LNCAP (cell line): ENCODE data around the gene PRR36.

Source experiments
- TF ChIP-seq, protein P1 (sequence below): fragments of 450-650 bp; IDR thresholded peaks from 2 replicates; pipeline ENCODE4 v1.5.1; 2017; ENCODE audit warnings: mild to moderate bottlenecking

The PRR36 gene

DNA sequence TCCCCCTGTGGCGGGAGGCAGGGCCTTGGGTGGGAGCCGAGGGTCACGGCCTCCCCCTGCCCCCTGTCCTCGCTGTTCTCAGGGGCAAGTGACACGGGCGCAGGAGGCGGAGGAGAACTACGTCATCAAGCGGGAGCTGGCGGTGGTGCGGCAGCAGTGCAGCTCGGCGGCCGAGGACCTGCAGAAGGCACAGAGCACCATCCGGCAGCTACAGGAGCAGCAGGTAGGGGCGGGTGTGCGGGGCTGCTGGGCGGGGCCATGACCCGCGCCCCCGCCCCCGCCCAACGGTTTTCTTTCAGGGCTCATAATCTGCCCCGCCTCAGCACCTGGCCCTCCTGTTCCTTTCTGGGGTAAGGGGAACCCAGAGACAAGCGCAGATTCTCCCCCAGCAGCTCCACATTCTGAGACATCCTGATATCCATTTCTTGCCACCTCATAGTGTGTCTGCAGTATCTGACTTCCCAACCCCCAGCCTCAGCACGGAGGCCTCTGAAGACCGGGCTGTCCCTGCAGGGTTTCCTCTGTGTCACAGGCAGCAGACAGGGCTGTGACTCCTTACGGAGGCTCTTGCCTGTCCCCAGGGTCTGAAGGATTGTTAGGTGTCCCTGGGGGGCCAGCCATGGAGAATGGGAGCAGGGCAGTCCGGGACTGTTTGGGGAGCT, 15.9 kb downstream of the PRR36 start:
- TF ChIP-seq, protein P1, sequence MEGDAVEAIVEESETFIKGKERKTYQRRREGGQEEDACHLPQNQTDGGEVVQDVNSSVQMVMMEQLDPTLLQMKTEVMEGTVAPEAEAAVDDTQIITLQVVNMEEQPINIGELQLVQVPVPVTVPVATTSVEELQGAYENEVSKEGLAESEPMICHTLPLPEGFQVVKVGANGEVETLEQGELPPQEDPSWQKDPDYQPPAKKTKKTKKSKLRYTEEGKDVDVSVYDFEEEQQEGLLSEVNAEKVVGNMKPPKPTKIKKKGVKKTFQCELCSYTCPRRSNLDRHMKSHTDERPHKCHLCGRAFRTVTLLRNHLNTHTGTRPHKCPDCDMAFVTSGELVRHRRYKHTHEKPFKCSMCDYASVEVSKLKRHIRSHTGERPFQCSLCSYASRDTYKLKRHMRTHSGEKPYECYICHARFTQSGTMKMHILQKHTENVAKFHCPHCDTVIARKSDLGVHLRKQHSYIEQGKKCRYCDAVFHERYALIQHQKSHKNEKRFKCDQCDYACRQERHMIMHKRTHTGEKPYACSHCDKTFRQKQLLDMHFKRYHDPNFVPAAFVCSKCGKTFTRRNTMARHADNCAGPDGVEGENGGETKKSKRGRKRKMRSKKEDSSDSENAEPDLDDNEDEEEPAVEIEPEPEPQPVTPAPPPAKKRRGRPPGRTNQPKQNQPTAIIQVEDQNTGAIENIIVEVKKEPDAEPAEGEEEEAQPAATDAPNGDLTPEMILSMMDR: no peak

DNA sequence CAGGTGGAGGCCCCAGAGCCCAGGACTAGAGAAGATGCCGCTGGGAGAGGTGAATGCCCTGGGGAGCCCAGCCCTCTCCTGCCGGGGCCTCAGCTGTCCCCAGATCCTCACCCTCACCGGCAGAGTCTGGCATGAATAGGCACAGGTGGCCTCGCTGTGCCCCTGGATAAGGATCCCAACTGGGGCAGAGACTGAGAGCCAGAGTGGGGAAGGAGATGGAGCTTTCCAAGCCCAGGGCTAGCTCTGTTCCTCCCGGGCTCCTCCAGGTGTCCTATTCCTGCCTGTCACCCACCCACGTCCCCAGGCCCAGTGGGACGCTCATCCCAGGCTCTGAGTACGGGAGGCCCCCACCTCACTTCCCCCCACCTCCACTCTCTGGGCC, 16.5 kb downstream of the PRR36 start:
- TF ChIP-seq, protein P1: no peak

DNA sequence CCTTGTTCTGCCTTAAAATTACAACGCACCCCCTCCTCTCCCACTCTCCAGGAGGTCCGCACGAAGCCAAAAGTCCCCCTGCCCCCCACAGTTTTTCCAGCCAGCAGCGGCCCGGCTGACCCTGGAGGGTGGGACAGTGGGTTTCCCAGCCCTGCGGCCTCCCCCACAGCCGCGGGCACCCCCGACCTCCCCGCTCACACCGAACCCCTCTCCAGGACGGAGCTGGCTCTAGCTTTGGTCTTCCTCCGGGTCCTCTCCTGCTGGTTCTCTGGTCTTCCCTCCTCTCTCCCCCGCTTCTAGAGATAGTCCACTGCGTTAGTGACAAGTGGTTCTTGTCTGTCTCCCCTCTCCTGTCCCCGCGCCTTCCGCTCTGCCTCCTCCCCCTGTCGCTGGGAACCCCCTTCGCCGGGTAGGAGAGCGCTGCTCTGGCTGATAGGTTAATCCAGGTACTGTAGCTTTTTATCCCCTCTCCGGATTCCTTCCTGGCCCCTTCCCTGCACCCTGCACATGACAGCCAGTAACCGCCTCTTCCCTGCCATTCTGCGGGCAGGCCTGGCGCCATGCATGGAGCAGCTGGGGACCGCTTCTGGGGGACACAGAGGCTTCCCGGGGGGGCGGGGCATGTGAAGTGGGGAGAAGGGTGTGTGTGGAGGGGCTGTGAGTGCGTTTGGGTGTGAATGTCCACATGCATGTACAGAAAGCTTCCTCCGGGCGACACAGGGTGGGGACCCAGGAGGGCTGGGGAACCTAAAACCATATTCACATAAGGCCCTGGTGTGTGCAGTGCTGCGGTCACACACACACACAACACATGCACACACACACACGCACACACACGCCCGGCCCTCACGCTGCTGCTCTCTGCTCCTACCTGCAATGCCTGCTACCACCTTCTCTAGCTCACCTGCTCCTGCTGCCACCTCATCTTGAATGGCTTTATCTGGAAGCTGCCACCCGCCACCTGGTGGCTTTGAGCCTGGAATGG, 17.2 kb downstream of the PRR36 start:
- TF ChIP-seq, protein P1: no peak

DNA sequence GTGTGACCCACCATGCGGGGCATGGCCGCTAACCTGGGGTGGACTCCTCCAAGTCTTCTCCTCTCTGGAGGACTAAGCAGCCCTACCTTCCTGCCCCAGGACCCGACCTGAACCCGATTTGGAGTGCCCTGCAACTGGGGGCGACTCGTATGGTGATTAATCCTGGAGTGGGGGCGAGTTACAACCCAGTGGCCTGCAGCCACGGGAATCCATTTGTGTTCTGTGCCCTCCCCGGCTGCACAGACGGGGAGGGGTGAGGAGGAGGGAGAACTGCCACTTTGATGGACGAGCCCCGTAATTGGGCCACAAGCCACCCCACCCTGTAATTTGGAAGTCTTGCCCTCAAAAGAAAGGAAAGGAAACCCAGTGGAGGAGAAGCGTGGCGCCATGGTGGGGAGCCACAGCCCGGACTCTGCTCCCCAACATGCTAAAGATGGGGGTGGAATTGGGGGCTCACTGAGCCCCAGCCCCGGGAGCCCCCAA, 18.0 kb downstream of the PRR36 start:
- TF ChIP-seq, protein P1: no peak

DNA sequence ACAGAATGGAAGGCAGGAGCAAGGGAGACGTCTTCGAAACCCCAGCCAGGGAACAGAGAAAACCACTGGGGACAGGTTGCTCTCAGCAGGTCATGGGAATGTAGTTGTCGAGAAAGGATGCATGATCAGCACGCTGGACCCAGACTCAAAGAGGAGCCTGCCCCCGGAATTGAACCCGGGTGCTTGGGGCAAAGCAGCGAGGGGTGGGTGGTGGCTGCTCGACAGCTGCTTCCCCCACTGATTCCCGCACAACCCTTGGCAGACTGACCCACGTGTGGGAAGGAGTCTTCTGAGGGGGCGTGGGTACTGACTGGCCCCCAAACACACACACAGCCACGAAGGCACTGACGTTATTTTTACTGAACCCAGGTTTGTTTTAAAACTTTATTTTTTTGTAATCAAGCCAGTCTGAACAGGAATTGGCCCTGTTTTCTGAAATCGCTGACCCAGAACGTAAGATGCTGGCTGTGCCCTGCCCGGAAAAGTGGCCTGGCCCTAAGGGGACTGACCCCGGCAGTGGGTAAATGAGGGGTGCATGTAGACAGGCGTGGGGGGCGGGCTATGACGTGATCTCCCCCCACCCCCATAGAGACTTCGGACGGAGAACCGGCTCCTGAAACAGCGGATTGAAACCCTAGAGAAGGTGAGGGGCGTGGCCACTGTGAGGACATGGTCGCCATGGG, 18.6 kb downstream of the PRR36 start:
- TF ChIP-seq, protein P1: no peak

DNA sequence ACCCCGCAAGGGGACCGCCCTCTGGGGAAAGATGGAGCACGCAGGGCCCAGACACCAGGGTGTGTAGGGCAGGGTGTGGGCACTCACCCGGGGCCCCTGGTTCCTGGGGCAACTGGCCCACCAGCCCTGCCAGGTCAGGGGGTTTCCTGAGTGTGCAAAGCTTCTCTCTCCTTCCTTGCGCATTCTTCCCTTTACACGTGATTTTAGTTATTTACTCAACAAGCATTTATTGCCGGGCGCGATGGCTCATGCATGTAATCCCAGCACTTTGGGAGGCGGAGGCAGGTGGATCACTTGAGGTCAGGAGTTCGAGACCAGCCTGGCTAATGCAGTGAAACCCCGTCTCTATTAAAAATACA, 20.4 kb downstream of the PRR36 start:
- TF ChIP-seq, protein P1: no peak
